ENCODE measurements around the gene ADARB2.

The ADARB2 gene

DNA sequence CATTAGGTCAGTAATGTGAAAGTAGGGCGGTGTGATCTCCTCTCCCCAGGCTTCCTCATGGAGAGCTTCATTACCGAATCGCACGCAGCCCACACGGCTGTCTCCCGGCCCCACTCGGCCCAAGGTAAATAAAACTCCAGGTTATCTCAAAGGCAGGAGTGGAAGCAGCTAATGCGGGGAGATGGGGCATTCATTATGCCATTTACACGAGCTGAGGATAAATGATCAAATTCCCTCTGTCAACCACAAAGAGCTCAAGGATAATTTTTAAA lies 93.5 kb downstream of the ADARB2 start:
- Histone ChIP-seq H3K23ac (ENCODE audit: low read depth, low read length, poor library complexity) (no peak overlapping the region), H3K4me3 (ENCODE audit: low read length in 2 of 2) (no peak overlapping the region), H2BK15ac (ENCODE audit: low read length) (no peak overlapping the region), H4K8ac (ENCODE audit: low read depth, low read length) (no peak overlapping the region), H2AFZ (ENCODE audit: low read length) (no peak overlapping the region), H3K27me3 (ENCODE audit: control insufficient read depth in 3 of 3, insufficient read depth in 3 of 3, low read depth in 1 of 3, low read length in 3 of 3) (no peaks in the 10 kb centered on the region), H3K18ac (ENCODE audit: low read length) (no peak overlapping the region), H3K4me1 (ENCODE audit: control insufficient read depth in 2 of 2, insufficient read depth in 1 of 2, low read depth in 1 of 2, low read length in 2 of 2) (peaks cover 0 to 3% of the 10 kb centered on the region in 2 donors), H3K79me1 (ENCODE audit: low read depth, low read length) (no peaks in the 10 kb centered on the region), H3K14ac (ENCODE audit: low read length) (no peak overlapping the region), H2BK120ac (ENCODE audit: low read depth, low read length) (no peak overlapping the region), H4K91ac (ENCODE audit: low read depth, low read length, poor library complexity) (no peak overlapping the region), H3K36me3 (replicated peaks in 1 of 2; ENCODE audit: control insufficient read depth in 2 of 2, insufficient read depth in 2 of 2, low read length in 2 of 2) (no peaks in the 10 kb centered on the region), H3K9ac (ENCODE audit: low read depth, low read length, poor library complexity) (no peak overlapping the region), H3K27ac (replicated peaks; ENCODE audit: low read length) (no peak overlapping the region), H2BK5ac (ENCODE audit: low read length) (no peak overlapping the region), H2AK5ac (ENCODE audit: low read depth, low read length) (no peak overlapping the region), H3K9me3 (replicated peaks in 1 of 2; ENCODE audit: control insufficient read depth in 2 of 2, insufficient read depth in 1 of 2, low read depth in 1 of 2, low read length in 2 of 2) (no peaks in the 10 kb centered on the region), H3K4ac (ENCODE audit: low read length) (no peak overlapping the region), H2BK12ac (ENCODE audit: low read length) (no peak overlapping the region), H3K4me2 (ENCODE audit: insufficient read depth, low read length, poor library complexity, severe bottlenecking) (no peak overlapping the region)
- no peak for DNase-seq (ENCODE audit: low spot score)
- WGBS, 2 donors (ENCODE audit: extremely low coverage in 2 of 2, insufficient read length in 2 of 2, insufficient replicate concordance in 1 of 2): no CpG with 5 or more reads among the region's 9 CpGs

DNA sequence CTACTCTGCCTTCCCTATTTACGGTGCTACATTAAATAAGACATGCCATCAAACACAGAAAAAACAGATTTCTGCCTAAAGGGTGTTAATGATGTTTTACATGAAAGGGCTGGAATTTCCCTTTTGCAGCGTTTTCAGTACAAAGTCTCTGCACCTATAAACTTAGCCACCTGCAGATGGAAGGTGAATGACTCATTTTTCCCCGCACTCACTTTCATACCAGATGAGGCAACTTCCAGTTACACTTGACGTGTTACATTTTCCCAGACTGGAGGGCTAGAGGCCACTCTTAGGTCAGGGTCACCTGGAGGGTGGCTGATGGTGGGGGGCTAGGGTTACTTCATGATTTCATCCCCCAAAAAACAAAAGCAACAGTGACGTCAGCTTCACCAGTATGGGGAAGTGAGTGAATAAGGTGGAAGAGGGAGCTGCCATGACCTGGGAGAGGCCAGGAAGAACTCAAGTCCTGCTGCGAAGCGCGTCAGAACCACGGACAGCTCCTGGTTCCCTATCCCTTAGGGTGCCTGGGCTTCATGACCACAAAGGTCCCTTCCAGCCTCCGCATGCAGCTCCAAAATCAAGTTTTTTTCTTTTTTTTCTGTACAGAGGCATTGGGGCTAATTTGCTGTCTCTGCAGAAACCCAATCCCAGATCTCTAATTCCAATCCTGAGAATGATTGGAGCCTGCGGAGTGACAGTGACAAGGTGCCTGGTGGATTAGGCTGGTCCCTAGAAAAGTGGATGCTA lies 94.0 kb downstream of the ADARB2 start:
- Histone ChIP-seq H3K9ac (ENCODE audit: low read depth, low read length, poor library complexity) (no peak overlapping the region), H3K4me2 (ENCODE audit: insufficient read depth, low read length, poor library complexity, severe bottlenecking) (no peak overlapping the region), H3K27ac (replicated peaks; ENCODE audit: low read length) (no peak overlapping the region), H2BK15ac (ENCODE audit: low read length) (no peak overlapping the region), H3K4ac (ENCODE audit: low read length) (no peak overlapping the region), H2BK5ac (ENCODE audit: low read length) (no peak overlapping the region), H4K8ac (ENCODE audit: low read depth, low read length) (no peak overlapping the region), H2AK5ac (ENCODE audit: low read depth, low read length) (no peak overlapping the region), H3K4me1 (ENCODE audit: control insufficient read depth in 2 of 2, insufficient read depth in 1 of 2, low read depth in 1 of 2, low read length in 2 of 2) (peaks cover 0 to 3% of the 10 kb centered on the region in 2 donors), H2BK12ac (ENCODE audit: low read length) (no peak overlapping the region), H3K79me1 (ENCODE audit: low read depth, low read length) (no peaks in the 10 kb centered on the region), H3K18ac (ENCODE audit: low read length) (no peak overlapping the region), H3K23ac (ENCODE audit: low read depth, low read length, poor library complexity) (no peak overlapping the region), H3K27me3 (ENCODE audit: control insufficient read depth in 3 of 3, insufficient read depth in 3 of 3, low read depth in 1 of 3, low read length in 3 of 3) (no peaks in the 10 kb centered on the region), H3K9me3 (replicated peaks in 1 of 2; ENCODE audit: control insufficient read depth in 2 of 2, insufficient read depth in 1 of 2, low read depth in 1 of 2, low read length in 2 of 2) (no peaks in the 10 kb centered on the region), H2AFZ (ENCODE audit: low read length) (no peak overlapping the region), H3K36me3 (replicated peaks in 1 of 2; ENCODE audit: control insufficient read depth in 2 of 2, insufficient read depth in 2 of 2, low read length in 2 of 2) (no peaks in the 10 kb centered on the region), H4K91ac (ENCODE audit: low read depth, low read length, poor library complexity) (no peak overlapping the region), H2BK120ac (ENCODE audit: low read depth, low read length) (no peak overlapping the region), H3K4me3 (ENCODE audit: low read length in 2 of 2) (no peak overlapping the region), H3K14ac (ENCODE audit: low read length) (no peak overlapping the region)
- no CpG with 5 or more reads among the region's 11 CpGs for WGBS, 2 donors (ENCODE audit: extremely low coverage in 2 of 2, insufficient read length in 2 of 2, insufficient replicate concordance in 1 of 2)
- peak; percentile 62 for DNase-seq (ENCODE audit: low spot score)

DNA sequence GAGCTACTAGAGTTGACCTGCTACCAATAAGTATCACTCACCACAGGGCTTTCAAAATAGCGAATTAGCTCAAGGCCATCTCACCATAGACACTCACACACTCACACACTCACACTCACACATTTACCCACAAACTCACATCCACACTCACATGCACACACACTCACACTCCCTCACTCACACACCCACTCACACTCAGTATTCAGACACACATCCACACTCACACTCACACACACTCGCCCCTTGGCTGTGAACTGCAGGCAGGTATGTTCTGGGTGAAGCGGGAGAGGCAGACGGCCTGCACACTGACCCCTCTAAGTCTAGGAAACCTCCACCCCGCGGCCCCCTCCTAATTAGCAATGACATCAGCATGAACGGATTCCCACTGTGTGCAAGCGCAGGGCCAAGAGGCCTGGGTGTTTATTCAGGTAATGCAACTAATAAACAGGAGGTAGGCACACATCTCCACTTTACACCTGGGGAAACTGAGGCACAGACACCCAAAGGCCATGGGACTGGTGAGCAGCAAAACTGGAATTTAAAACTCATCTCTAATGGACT lies 94.6 kb downstream of the ADARB2 start:
- H3K4me3 ChIP-seq (ENCODE audit: low read length in 2 of 2): no peak overlapping the region
- no peaks in the 10 kb centered on the region for H3K79me1 ChIP-seq (ENCODE audit: low read depth, low read length)
- no peak overlapping the region for H3K27ac ChIP-seq (replicated peaks; ENCODE audit: low read length)
- no peak overlapping the region for H2BK15ac ChIP-seq (ENCODE audit: low read length)
- H3K18ac ChIP-seq (ENCODE audit: low read length): no peak overlapping the region
- H3K4me1 ChIP-seq (ENCODE audit: control insufficient read depth in 2 of 2, insufficient read depth in 1 of 2, low read depth in 1 of 2, low read length in 2 of 2): peaks cover 0 to 3% of the 10 kb centered on the region in 2 donors
- H3K4ac ChIP-seq (ENCODE audit: low read length): no peak overlapping the region
- H3K4me2 ChIP-seq (ENCODE audit: insufficient read depth, low read length, poor library complexity, severe bottlenecking): no peak overlapping the region
- H4K8ac ChIP-seq (ENCODE audit: low read depth, low read length): no peak overlapping the region
- H3K9me3 ChIP-seq (replicated peaks in 1 of 2; ENCODE audit: control insufficient read depth in 2 of 2, insufficient read depth in 1 of 2, low read depth in 1 of 2, low read length in 2 of 2): no peaks in the 10 kb centered on the region
- H3K27me3 ChIP-seq (ENCODE audit: control insufficient read depth in 3 of 3, insufficient read depth in 3 of 3, low read depth in 1 of 3, low read length in 3 of 3): no peaks in the 10 kb centered on the region
- H4K91ac ChIP-seq (ENCODE audit: low read depth, low read length, poor library complexity): no peak overlapping the region
- H3K9ac ChIP-seq (ENCODE audit: low read depth, low read length, poor library complexity): no peak overlapping the region
- H3K14ac ChIP-seq (ENCODE audit: low read length): no peak overlapping the region
- no CpG with 5 or more reads among the region's 8 CpGs for WGBS, 2 donors (ENCODE audit: extremely low coverage in 2 of 2, insufficient read length in 2 of 2, insufficient replicate concordance in 1 of 2)
- H2BK120ac ChIP-seq (ENCODE audit: low read depth, low read length): no peak overlapping the region
- H2BK5ac ChIP-seq (ENCODE audit: low read length): no peak overlapping the region
- no peak overlapping the region for H2BK12ac ChIP-seq (ENCODE audit: low read length)
- H2AK5ac ChIP-seq (ENCODE audit: low read depth, low read length): no peak overlapping the region
- H3K23ac ChIP-seq (ENCODE audit: low read depth, low read length, poor library complexity): no peak overlapping the region
- DNase-seq (ENCODE audit: low spot score): no peak
- no peak overlapping the region for H2AFZ ChIP-seq (ENCODE audit: low read length)
- H3K36me3 ChIP-seq (replicated peaks in 1 of 2; ENCODE audit: control insufficient read depth in 2 of 2, insufficient read depth in 2 of 2, low read length in 2 of 2): no peaks in the 10 kb centered on the region

DNA sequence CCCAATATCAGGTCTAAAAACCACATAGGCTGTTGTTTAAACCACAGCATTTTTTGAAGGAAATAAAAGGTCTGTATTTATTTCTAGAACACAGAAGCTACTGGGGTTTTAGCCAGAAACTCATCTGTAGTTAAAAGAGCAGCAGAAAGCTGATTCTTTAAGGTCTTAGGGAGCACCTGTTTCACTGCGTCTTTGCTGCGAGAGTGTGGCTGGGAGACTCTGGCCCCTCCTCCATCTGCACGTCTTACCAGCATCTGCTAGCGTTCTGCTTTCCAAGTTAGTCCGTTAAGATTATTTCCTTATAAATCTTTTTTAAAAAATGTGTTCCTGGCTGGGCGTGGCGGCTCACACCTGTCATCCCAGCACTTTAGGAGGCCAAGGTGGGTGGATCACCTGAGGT lies 95.9 kb downstream of the ADARB2 start:
- Histone ChIP-seq H2BK120ac (ENCODE audit: low read depth, low read length) (no peak overlapping the region), H3K79me1 (ENCODE audit: low read depth, low read length) (no peaks in the 10 kb centered on the region), H2AK5ac (ENCODE audit: low read depth, low read length) (no peak overlapping the region), H2BK5ac (ENCODE audit: low read length) (no peak overlapping the region), H2BK15ac (ENCODE audit: low read length) (no peak overlapping the region), H3K4me2 (ENCODE audit: insufficient read depth, low read length, poor library complexity, severe bottlenecking) (no peak overlapping the region), H3K18ac (ENCODE audit: low read length) (no peak overlapping the region), H3K14ac (ENCODE audit: low read length) (no peak overlapping the region), H3K4ac (ENCODE audit: low read length) (no peak overlapping the region), H3K9me3 (replicated peaks in 1 of 2; ENCODE audit: control insufficient read depth in 2 of 2, insufficient read depth in 1 of 2, low read depth in 1 of 2, low read length in 2 of 2) (no peaks in the 10 kb centered on the region), H4K91ac (ENCODE audit: low read depth, low read length, poor library complexity) (no peak overlapping the region), H4K8ac (ENCODE audit: low read depth, low read length) (no peak overlapping the region), H3K27me3 (ENCODE audit: control insufficient read depth in 3 of 3, insufficient read depth in 3 of 3, low read depth in 1 of 3, low read length in 3 of 3) (no peaks in the 10 kb centered on the region), H2BK12ac (ENCODE audit: low read length) (no peak overlapping the region), H3K36me3 (replicated peaks in 1 of 2; ENCODE audit: control insufficient read depth in 2 of 2, insufficient read depth in 2 of 2, low read length in 2 of 2) (no peaks in the 10 kb centered on the region), H2AFZ (ENCODE audit: low read length) (no peak overlapping the region), H3K27ac (replicated peaks; ENCODE audit: low read length) (no peak overlapping the region), H3K23ac (ENCODE audit: low read depth, low read length, poor library complexity) (no peak overlapping the region), H3K4me3 (ENCODE audit: low read length in 2 of 2) (no peak overlapping the region), H3K4me1 (ENCODE audit: control insufficient read depth in 2 of 2, insufficient read depth in 1 of 2, low read depth in 1 of 2, low read length in 2 of 2) (peaks cover 0 to 3% of the 10 kb centered on the region in 2 donors), H3K9ac (ENCODE audit: low read depth, low read length, poor library complexity) (no peak overlapping the region)
- no peak for DNase-seq (ENCODE audit: low spot score)
- WGBS, 2 donors (ENCODE audit: extremely low coverage in 2 of 2, insufficient read length in 2 of 2, insufficient replicate concordance in 1 of 2): no CpG with 5 or more reads among the region's 7 CpGs
